K562 (cell line): ENCODE results near the gene NME7. TPM values are rescaled to one million over a fixed set of nuclear protein-coding genes. Genes with fewer than 3 reads are reported as not detected.

Source experiments
- ARID3A ChIP-seq: IDR thresholded peaks from 2 replicates; pipeline ENCODE4 v1.6.1; 2012; ENCODE audit warnings: low read depth, low read length, improper control_type of control experiment, borderline replicate concordance
- CBFA2T3 ChIP-seq: fragments of 450-650 bp; IDR thresholded peaks from 2 replicates; pipeline ENCODE4 v1.6.1; 2017
- CHD4 ChIP-seq: fragments of 200-600 bp; sonication (generic); IDR thresholded peaks from 3 replicates; pipeline ENCODE4 v1.6.1; 2012; ENCODE audit warnings: low read depth, mild to moderate bottlenecking, mixed read lengths, low read length, inconsistent platforms; ENCODE audit not compliant: insufficient read depth, insufficient replicate concordance, poor library complexity, severe bottlenecking
- ESRRB ChIP-seq: fragments of 250-450 bp; sonication (Bioruptor Pico); IDR thresholded peaks from 2 replicates; pipeline ENCODE4 v1.5.0; 2020; ENCODE audit warnings: mild to moderate bottlenecking, moderate library complexity, borderline replicate concordance
- ID3 ChIP-seq, 2 experiments: fragments of 250-450 bp in 1 of 2; fragments of 450-650 bp in 1 of 2; sonication (Bioruptor Pico) in 1 of 2; IDR thresholded peaks; 2 replicates each; pipeline versions ENCODE4 v1.6.1 to v1.8.0; 2016 to 2021; ENCODE audit warnings: mild to moderate bottlenecking in 2 of 2, moderate library complexity in 2 of 2, missing compliant biosample characterization in 1 of 2, missing genetic modification characterization in 1 of 2
- KLF16 ChIP-seq: IDR thresholded peaks from 2 replicates; pipeline ENCODE4 v1.6.1; 2016; ENCODE audit warnings: antibody characterized with exemption
- MAZ ChIP-seq, 2 experiments: fragments of 450-650 bp in 1 of 2; sonication (generic) in 1 of 2; formaldehyde crosslinking; IDR thresholded peaks in 1 of 2; conservative IDR thresholded peaks in 1 of 2; 2 replicates each; pipeline versions ENCODE4 v1.4.0 to v1.5.0; 2020; ENCODE audit warnings: mild to moderate bottlenecking in 1 of 2, missing genetic modification reagents in 1 of 2
- NCOA2 ChIP-seq, 2 experiments: fragments of 450-650 bp; IDR thresholded peaks; 2 replicates each; pipeline ENCODE4 v1.6.1; 2018; ENCODE audit warnings: mild to moderate bottlenecking in 2 of 2, moderate library complexity in 1 of 2; ENCODE audit not compliant: partially characterized antibody in 2 of 2
- NEUROD1 ChIP-seq: fragments of 150-350 bp; IDR thresholded peaks from 2 replicates; pipeline ENCODE4 v1.6.1; 2014; ENCODE audit warnings: borderline replicate concordance, low read length, low read depth; ENCODE audit not compliant: partially characterized antibody
- NKRF ChIP-seq: fragments of 450-650 bp; IDR thresholded peaks from 2 replicates; pipeline ENCODE4 v1.6.1; 2016; ENCODE audit warnings: borderline replicate concordance
- SMARCE1 ChIP-seq: fragments of 450-650 bp; IDR thresholded peaks from 2 replicates; pipeline ENCODE4 v1.7.1; 2016; ENCODE audit warnings: mild to moderate bottlenecking
- TBP ChIP-seq: optimal IDR thresholded peaks from 2 replicates; pipeline ENCODE3; 2011; ENCODE audit warnings: low read depth, low read length, improper control_type of control experiment
- ZNF395 ChIP-seq: fragments of 200-800 bp; sonication (Bioruptor generic); IDR thresholded peaks from 2 replicates; pipeline ENCODE4 v1.6.1; 2017; ENCODE audit warnings: missing genetic modification characterization, missing compliant biosample characterization
- ZNF707 ChIP-seq: fragments of 250-450 bp; sonication (Bioruptor Pico); conservative IDR thresholded peaks from 2 replicates; pipeline ENCODE4 v1.8.0; 2022; ENCODE audit warnings: inconsistent platforms, mild to moderate bottlenecking, moderate library complexity
- polyA plus RNA-seq, 8 experiments: library from polyadenylated mRNA; depleted of rRNA in 4 of 8; stranded (reverse) in 5 of 8; unstranded in 3 of 8; fragments of >200 nt; fragmentation: Nextera tagmentation in 2 of 8; fragmentation: Illumina TruSeq in 1 of 8; extraction: Ambion mirVana in 2 of 8; extraction: Trizol in 1 of 8; gene quantifications; 2 replicates each; pipeline versions ENCODE4 v1.2.1 to v1.2.3, GENCODE V29; 2011 to 2014; ENCODE audit warnings: inconsistent platforms in 1 of 8, missing spikeins in 1 of 8
- total RNA-seq, 7 experiments: library from RNA; depleted of rRNA in 6 of 7; stranded (reverse); fragments of >200 nt in 6 of 7; fragmentation: Illumina TruSeq in 2 of 7; extraction: Trizol in 2 of 7; gene quantifications; 2 replicates each; pipeline versions ENCODE4 v1.2.1 to v1.2.3, GENCODE V29; 2011 to 2021; ENCODE audit warnings: low replicate concordance in 1 of 7
- TF ChIP-seq, protein P1 (sequence below): sonication (generic); formaldehyde crosslinking; IDR thresholded peaks from 2 replicates; pipeline ENCODE4 v1.8.0; 2023; ENCODE audit warnings: mild to moderate bottlenecking, missing genetic modification reagents

NME7 gene
- total and polyA plus RNA-seq, 9 of the 15 experiments (the other 6 are each of a cell fraction or from before 2014, with no cell fraction given): 7.9 to 43.2 (median 23.9) TPM

GRCh38 chr1:169326956-169327268, 40.7 kb downstream of the NME7 start (continued):
- TF ChIP-seq ZNF707 (no peak), ESRRB (no peak), CHD4 (no peak), NEUROD1 (no peak), ARID3A (0 out of 2 replicates have a peak, but pooled peaks have one; percentile 9), NCOA2 (IDR thresholded peaks at IDR 0.05; ENCODE audit: partially characterized antibody in 2 of 2) (no peak), SMARCE1 (peak; percentile 59; the same call in 1 of the 2 replicates), ID3 (CRISPR knock-in tag; IDR thresholded peaks at IDR 0.05) (no peak), ID3 (tag; IDR thresholded peaks at IDR 0.05) (0 out of 2 replicates have a peak, but pooled peaks have one; percentile 9), NKRF (no peak), CBFA2T3 (peak; percentile 72), ZNF395 (CRISPR knock-in tag) (no peak), KLF16 (0 out of 2 replicates have a peak, but pooled peaks have one; percentile 12), MAZ (CRISPR knock-in tag; conservative IDR thresholded peaks at IDR 0.05 in 1 of 2, IDR thresholded peaks at IDR 0.05 in 1 of 2) (no peak), TBP (no peak)
- TF ChIP-seq, protein P1, sequence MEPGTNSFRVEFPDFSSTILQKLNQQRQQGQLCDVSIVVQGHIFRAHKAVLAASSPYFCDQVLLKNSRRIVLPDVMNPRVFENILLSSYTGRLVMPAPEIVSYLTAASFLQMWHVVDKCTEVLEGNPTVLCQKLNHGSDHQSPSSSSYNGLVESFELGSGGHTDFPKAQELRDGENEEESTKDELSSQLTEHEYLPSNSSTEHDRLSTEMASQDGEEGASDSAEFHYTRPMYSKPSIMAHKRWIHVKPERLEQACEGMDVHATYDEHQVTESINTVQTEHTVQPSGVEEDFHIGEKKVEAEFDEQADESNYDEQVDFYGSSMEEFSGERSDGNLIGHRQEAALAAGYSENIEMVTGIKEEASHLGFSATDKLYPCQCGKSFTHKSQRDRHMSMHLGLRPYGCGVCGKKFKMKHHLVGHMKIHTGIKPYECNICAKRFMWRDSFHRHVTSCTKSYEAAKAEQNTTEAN: no peak
